OCI-LY7 (cell line): ENCODE measurements around the gene CHMP4B. TPM values are rescaled to one million over a fixed set of nuclear protein-coding genes. Genes with fewer than 3 reads are reported as not detected.

Experiments
- Bru-seq: library from RNA; stranded (reverse); fragments of 400-500 nt; gene quantifications from one replicate; lab custom pipeline; 2021; lab: Mats Ljungman, UMichigan
- BruChase-seq, 2 experiments: library from RNA; stranded (reverse); fragments of 400-500 nt; gene quantifications; one replicate each; lab custom pipeline; 2021; lab: Mats Ljungman, UMichigan
- BruUV-seq: library from RNA; stranded (reverse); fragments of 400-500 nt; replicated peaks from 2 replicates; lab custom pipeline; 2021; lab: Mats Ljungman, UMichigan
- CTCF ChIA-PET: fragments of 300-600 bp; sonication (Branson Sonifier 250); formaldehyde crosslinking; loops from one replicate; lab custom pipeline; 2022; ENCODE audit warnings: antibody characterized with exemption; ENCODE audit not compliant: unreplicated experiment; lab: Charles Lee
- POLR2A ChIA-PET: fragments of 300-600 bp; sonication (Branson Sonifier 250); formaldehyde crosslinking; loops from one replicate; lab custom pipeline; 2022; ENCODE audit warnings: antibody characterized with exemption; lab: Charles Lee
- DNase-seq: peaks from one replicate; pipeline ENCODE4 v3.0.0-alpha.2; 2015; ENCODE audit warnings: low spot score
- H2AFZ ChIP-seq: fragments of 200-600 bp; sonication (generic), shearing (Covaris generic); 2 replicates; pipeline ENCODE4 v1.6.1; 2014; ENCODE audit warnings: mild to moderate bottlenecking, antibody characterized with exemption, low read length, moderate library complexity
- H3K27ac ChIP-seq: fragments of 200-600 bp; sonication (generic); 2 replicates; pipeline ENCODE4 v1.5.1; 2014; ENCODE audit warnings: mixed run types, low read depth, mild to moderate bottlenecking, moderate library complexity, low read length, inconsistent platforms; ENCODE audit not compliant: poor library complexity, severe bottlenecking
- H3K36me3 ChIP-seq: fragments of 200-600 bp; sonication (generic); 2 replicates; pipeline ENCODE4 v1.6.1; 2014; ENCODE audit warnings: mild to moderate bottlenecking, antibody characterized with exemption, low read length, moderate library complexity, mixed read lengths; ENCODE audit not compliant: insufficient read depth
- H3K4me1 ChIP-seq: fragments of 200-600 bp; sonication (generic); 2 replicates; pipeline ENCODE4 v1.5.1; 2014; ENCODE audit warnings: mild to moderate bottlenecking, low read length; ENCODE audit not compliant: insufficient read depth, poor library complexity, severe bottlenecking
- H3K4me2 ChIP-seq: fragments of 200-600 bp; sonication (generic); 2 replicates; pipeline ENCODE4 v1.6.1; 2014; ENCODE audit warnings: mild to moderate bottlenecking, low read length
- H3K4me3 ChIP-seq: fragments of 200-600 bp; sonication (generic); 2 replicates; pipeline ENCODE4 v1.5.1; 2014; ENCODE audit warnings: mild to moderate bottlenecking, low read depth, low read length; ENCODE audit not compliant: poor library complexity, severe bottlenecking
- H3K79me2 ChIP-seq: fragments of 200-600 bp; sonication (generic); 2 replicates; pipeline ENCODE4 v1.6.1; 2016; ENCODE audit warnings: low read depth, mild to moderate bottlenecking, low read length, moderate library complexity, mixed read lengths; ENCODE audit not compliant: insufficient read depth
- H3K9me2 ChIP-seq: fragments of 200-600 bp; sonication (generic); 2 replicates; pipeline ENCODE4 v1.6.1; 2016; ENCODE audit warnings: mild to moderate bottlenecking, low read length, mixed read lengths; ENCODE audit not compliant: insufficient read depth
- H3K9me3 ChIP-seq: fragments of 200-600 bp; sonication (generic); 2 replicates; pipeline ENCODE4 v1.6.1; 2014; ENCODE audit warnings: mild to moderate bottlenecking, mixed run types, low read length, mixed read lengths
- H4K20me1 ChIP-seq: fragments of 200-600 bp; sonication (generic); 2 replicates; pipeline ENCODE4 v1.6.1; 2014; ENCODE audit warnings: mild to moderate bottlenecking, antibody characterized with exemption, low read length, moderate library complexity, mixed read lengths; ENCODE audit not compliant: insufficient read depth
- EZH2phosphoT487 ChIP-seq: fragments of 200-600 bp; sonication (generic); IDR thresholded peaks from 2 replicates; pipeline ENCODE4 v1.6.1; 2018; ENCODE audit warnings: low read depth, borderline replicate concordance, mild to moderate bottlenecking, mixed run types, antibody characterized with exemption, low read length, moderate library complexity, mixed read lengths
- intact Hi-C: fragments of 100-400 bp; cut with micrococcal nuclease; formaldehyde crosslinking; loops from one replicate; pipeline ENCODE4 v1.10.0; 2022; ENCODE audit not compliant: unreplicated experiment
- long read RNA-seq: library from polyadenylated mRNA; stranded (forward); transcript quantifications from one replicate; pipeline ENCODE4 v2.0.0, GENCODE V29; 2022
- total RNA-seq, 2 experiments: library from RNA; depleted of rRNA in 1 of 2; stranded (reverse); fragments of >200 nt in 1 of 2; shearing (Covaris generic) in 1 of 2; gene quantifications; 2 replicates each; pipeline ENCODE4 v1.2.3, GENCODE V29; 2014 to 2022
- TF ChIP-seq, protein P1 (sequence below): fragments of 200-600 bp; sonication (generic); conservative IDR thresholded peaks from 2 replicates; pipeline ENCODE4 v1.5.1; 2014; ENCODE audit warnings: mild to moderate bottlenecking, antibody characterized with exemption, low read length, moderate library complexity, mixed read lengths

Gene CHMP4B, protein sequence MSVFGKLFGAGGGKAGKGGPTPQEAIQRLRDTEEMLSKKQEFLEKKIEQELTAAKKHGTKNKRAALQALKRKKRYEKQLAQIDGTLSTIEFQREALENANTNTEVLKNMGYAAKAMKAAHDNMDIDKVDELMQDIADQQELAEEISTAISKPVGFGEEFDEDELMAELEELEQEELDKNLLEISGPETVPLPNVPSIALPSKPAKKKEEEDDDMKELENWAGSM
- total RNA-seq (2014; rRNA removed; shearing (Covaris generic)) (32.4 and 46.6 TPM in 2 replicates), total RNA-seq (2022) (80.4 and 84.2 TPM in 2 replicates), Bru-seq, nascent RNA (percentile 76 among the genes with signal in this experiment), BruChase-seq, experiment 1, labeled RNA remaining after a 6-hour chase (percentile 84 among the genes with signal in this experiment), BruChase-seq, experiment 2, labeled RNA remaining after a 2-hour chase (percentile 77 among the genes with signal in this experiment)
- long read RNA-seq, partial matches to known transcripts = 0 of 2 reads
- long read RNA-seq, other reads (novel, unspliced or antisense) = 2 of 2 reads

DNA sequence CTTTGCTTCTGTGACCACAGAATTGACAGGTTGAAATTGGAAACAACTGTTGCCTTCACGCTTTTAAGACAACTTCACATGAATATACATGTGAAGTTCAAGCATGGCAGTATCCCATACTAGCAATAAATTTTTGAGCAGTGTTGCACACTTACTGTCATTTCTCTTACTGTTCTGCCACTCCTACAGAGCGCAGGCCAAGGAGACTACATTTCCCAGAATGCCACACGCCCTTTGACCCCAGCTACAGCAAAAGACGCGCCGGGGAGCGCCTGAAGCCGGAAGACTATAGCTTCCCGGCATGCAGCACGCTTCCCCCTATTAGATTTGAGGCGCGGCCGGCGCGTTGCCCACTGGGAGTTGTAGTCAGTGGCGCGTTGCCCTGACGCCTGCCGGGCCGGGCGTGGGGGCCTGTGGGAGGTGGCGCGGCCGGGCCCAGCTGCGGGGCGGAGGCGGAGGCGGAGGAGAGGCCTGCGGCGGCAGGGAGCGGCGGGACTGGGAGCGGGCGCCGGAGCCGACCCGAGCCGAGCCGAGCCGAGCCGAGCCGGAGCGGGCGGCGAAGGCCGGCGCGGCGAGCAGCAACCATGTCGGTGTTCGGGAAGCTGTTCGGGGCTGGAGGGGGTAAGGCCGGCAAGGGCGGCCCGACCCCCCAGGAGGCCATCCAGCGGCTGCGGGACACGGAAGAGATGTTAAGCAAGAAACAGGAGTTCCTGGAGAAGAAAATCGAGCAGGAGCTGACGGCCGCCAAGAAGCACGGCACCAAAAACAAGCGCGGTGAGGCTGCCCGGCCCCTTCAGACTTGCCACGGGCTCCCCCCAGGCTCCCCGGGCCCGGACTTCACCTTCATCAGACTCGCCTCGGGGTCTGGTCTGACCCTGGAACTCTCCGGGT lies at the start of gene CHMP4B:
Gene CHMP4B, plus strand, starts transcription at position 464 of the 891 bp plus-strand sequence. Its CDS starts 121 bp downstream, at position 585.
- H3K79me2 ChIP-seq = peaks cover 48% of the 10 kb centered on the region
- ChIA-PET CTCF (interaction anchor here (1.1 to 1.3 kb wide), 2 partner anchors 9 to 32 kb away, joined by 3 to 6 read pairs; no protein-coding TSS in a partner anchor), POLR2A (interaction anchor here (0.6 to 1.7 kb wide), 5 partner anchors 10 to 1525 kb away, joined by 3 to 7 read pairs (median 3); no protein-coding TSS in a partner anchor)
- H4K20me1 ChIP-seq = peaks cover 17% of the 10 kb centered on the region; the same call in 1 of the 2 replicates
- DNase-seq = peak; percentile 98
- H2AFZ ChIP-seq = peak within 1 kb of the TSS; percentile 61; the same call in 1 of the 2 replicates
- BruUV-seq = no TSS peak
- peaks cover 22% of the 10 kb centered on the region for H3K36me3 ChIP-seq
- H3K4me3 ChIP-seq = peak within 1 kb of the TSS; percentile 92
- H3K9me3 ChIP-seq = no peaks in the 10 kb centered on the region
- H3K27ac ChIP-seq = peak within 1 kb of the TSS; percentile 61
- H3K9me2 ChIP-seq = no peaks in the 10 kb centered on the region
- no peak for TF ChIP-seq EZH2phosphoT487
- TF ChIP-seq, protein P1, sequence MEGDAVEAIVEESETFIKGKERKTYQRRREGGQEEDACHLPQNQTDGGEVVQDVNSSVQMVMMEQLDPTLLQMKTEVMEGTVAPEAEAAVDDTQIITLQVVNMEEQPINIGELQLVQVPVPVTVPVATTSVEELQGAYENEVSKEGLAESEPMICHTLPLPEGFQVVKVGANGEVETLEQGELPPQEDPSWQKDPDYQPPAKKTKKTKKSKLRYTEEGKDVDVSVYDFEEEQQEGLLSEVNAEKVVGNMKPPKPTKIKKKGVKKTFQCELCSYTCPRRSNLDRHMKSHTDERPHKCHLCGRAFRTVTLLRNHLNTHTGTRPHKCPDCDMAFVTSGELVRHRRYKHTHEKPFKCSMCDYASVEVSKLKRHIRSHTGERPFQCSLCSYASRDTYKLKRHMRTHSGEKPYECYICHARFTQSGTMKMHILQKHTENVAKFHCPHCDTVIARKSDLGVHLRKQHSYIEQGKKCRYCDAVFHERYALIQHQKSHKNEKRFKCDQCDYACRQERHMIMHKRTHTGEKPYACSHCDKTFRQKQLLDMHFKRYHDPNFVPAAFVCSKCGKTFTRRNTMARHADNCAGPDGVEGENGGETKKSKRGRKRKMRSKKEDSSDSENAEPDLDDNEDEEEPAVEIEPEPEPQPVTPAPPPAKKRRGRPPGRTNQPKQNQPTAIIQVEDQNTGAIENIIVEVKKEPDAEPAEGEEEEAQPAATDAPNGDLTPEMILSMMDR = no peak
- intact Hi-C loops = loop anchor here (1.0 to 5.0 kb wide), 3 partner anchors 33 to 301 kb away; partner anchors contain the start of gene EIF2S2
- H3K4me1 ChIP-seq = peaks cover 18% of the 10 kb centered on the region
- H3K4me2 ChIP-seq = peak within 1 kb of the TSS; percentile 96

DNA sequence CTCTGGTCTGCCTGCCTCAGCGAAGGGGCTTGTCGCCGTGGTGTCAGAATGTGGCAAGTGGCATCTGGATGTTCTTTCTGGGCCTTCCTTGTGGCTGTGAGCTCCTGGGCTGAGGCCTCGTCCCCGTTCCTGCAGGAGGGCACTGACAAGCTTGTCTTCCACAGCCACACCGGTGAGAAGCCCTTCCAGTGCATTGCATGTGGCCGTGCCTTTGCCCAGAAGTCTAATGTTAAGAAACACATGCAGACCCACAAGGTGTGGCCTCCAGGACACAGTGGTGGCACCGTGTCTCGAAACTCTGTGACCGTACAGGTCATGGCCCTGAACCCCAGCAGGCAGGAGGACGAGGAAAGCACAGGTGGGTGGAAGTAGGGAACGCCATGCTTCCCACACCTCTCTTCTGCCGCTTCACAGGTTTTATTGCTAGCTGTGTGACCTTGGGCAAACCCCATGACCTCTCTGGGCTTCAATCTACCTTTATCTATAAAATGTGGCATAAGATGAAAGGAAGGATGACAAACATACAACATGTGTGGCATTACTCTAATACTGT lies 49.4 kb upstream of the CHMP4B start:
- no peaks in the 10 kb centered on the region for H3K4me1 ChIP-seq
- ChIA-PET POLR2A (no interaction called here), CTCF (no interaction called here)
- intact Hi-C loops = no loop called here
- TF ChIP-seq, protein P1 = no peak
- no peak for TF ChIP-seq EZH2phosphoT487
- no peaks in the 10 kb centered on the region for H3K79me2 ChIP-seq
- H3K9me3 ChIP-seq = peaks cover 9% of the 10 kb centered on the region; the same call in 1 of the 2 replicates
- no TSS peak for BruUV-seq
- no peak overlapping the region for H2AFZ ChIP-seq
- H3K9me2 ChIP-seq = no peaks in the 10 kb centered on the region
- no peaks in the 10 kb centered on the region for H4K20me1 ChIP-seq
- no peak for DNase-seq
- H3K36me3 ChIP-seq = peaks cover 18% of the 10 kb centered on the region
- no peak overlapping the region for H3K4me3 ChIP-seq
- H3K27ac ChIP-seq = no peak overlapping the region
- H3K4me2 ChIP-seq = no peak overlapping the region
